CD8-positive, alpha-beta memory T cell (primary cell): Measurements from ENCODE around the gene TCIRG1. TPM values are rescaled to one million over a fixed set of nuclear protein-coding genes. Genes with fewer than 3 reads are reported as not detected.
A peak's percentile ranks its signal among the peaks of the same experiment; 100 is the strongest.

ENCODE experiments used
- CTCF ChIA-PET: fragments of 350-600 bp; sonication (Branson Sonifier 250); formaldehyde crosslinking; loops from one replicate; lab custom pipeline; 2021; ENCODE audit warnings: antibody characterized with exemption; lab: Charles Lee
- POLR2A ChIA-PET: fragments of 350-600 bp; sonication (Branson Sonifier 250); formaldehyde crosslinking; loops from one replicate; lab custom pipeline; 2021; ENCODE audit warnings: antibody characterized with exemption; lab: Charles Lee
- DNase-seq, 5 donors: peaks; one replicate each; pipeline versions ENCODE4 v3.0.0 to v3.0.0-alpha.2; 2020 to 2022; ENCODE audit warnings: mixed read lengths in 1 of 5
- H3K27ac ChIP-seq: one replicate; pipeline ENCODE4 v1.7.0; 2013; ENCODE audit warnings: low read depth, mild to moderate bottlenecking, low read length, moderate library complexity
- H3K27me3 ChIP-seq: 2 replicates; pipeline ENCODE4 v1.7.0; 2013; ENCODE audit warnings: low read length, mild to moderate bottlenecking; ENCODE audit not compliant: insufficient read depth, poor library complexity, severe bottlenecking
- H3K36me3 ChIP-seq: 2 replicates; pipeline ENCODE4 v1.7.0; 2013; ENCODE audit warnings: mild to moderate bottlenecking, low read length, moderate library complexity; ENCODE audit not compliant: insufficient read depth
- H3K4me1 ChIP-seq: 2 replicates; pipeline ENCODE4 v1.7.0; 2013; ENCODE audit warnings: mild to moderate bottlenecking, low read length, moderate library complexity; ENCODE audit not compliant: insufficient read depth
- H3K4me3 ChIP-seq: 2 replicates; pipeline ENCODE4 v1.7.0; 2013; ENCODE audit warnings: mild to moderate bottlenecking, low read length
- H3K9me3 ChIP-seq: 2 replicates; pipeline ENCODE4 v1.7.0; 2013; ENCODE audit warnings: mild to moderate bottlenecking, low read length
- H3K27ac Mint-ChIP-seq, 8 donors: one replicate each; pipeline ENCODE4 v1.8.0; 2020 to 2021; ENCODE audit warnings: mixed read lengths in 8 of 8, mild to moderate bottlenecking in 6 of 8, inconsistent platforms in 3 of 8, moderate library complexity in 3 of 8
- H3K27me3 Mint-ChIP-seq, 2 donors: one replicate each; pipeline ENCODE4 v1.8.0; 2020 to 2021; ENCODE audit warnings: mixed read lengths in 2 of 2, mild to moderate bottlenecking in 1 of 2, moderate library complexity in 1 of 2
- H3K36me3 Mint-ChIP-seq, 3 donors: one replicate each; pipeline ENCODE4 v1.8.0; 2020 to 2021; ENCODE audit warnings: mixed read lengths in 3 of 3, inconsistent platforms in 1 of 3, mild to moderate bottlenecking in 1 of 3
- H3K4me1 Mint-ChIP-seq, 3 donors: one replicate each; pipeline ENCODE4 v1.8.0; 2020 to 2021; ENCODE audit warnings: mixed read lengths in 3 of 3, inconsistent platforms in 1 of 3, mild to moderate bottlenecking in 1 of 3
- H3K4me3 Mint-ChIP-seq, 7 donors: one replicate each; pipeline ENCODE4 v1.8.0; 2020 to 2021; ENCODE audit warnings: mixed read lengths in 7 of 7, mild to moderate bottlenecking in 6 of 7, moderate library complexity in 4 of 7, inconsistent platforms in 2 of 7
- H3K9me3 Mint-ChIP-seq, 5 donors: one replicate each; pipeline ENCODE4 v1.8.0; 2020 to 2022; ENCODE audit warnings: mixed read lengths in 5 of 5, mild to moderate bottlenecking in 3 of 5, moderate library complexity in 2 of 5, inconsistent platforms in 1 of 5
- polyA plus RNA-seq: library from polyadenylated mRNA; unstranded; fragments of 300-500 nt; fragmentation: Illumina TruSeq; gene quantifications from one replicate; pipeline ENCODE4 v1.2.3, GENCODE V29; 2021
- total RNA-seq, 2 experiments: library from RNA; stranded (reverse); gene quantifications; one replicate each; pipeline ENCODE4 v1.2.3, GENCODE V29; 2021

The TCIRG1 gene
- total and polyA plus RNA-seq, 3 experiments from 2014 or later, result 48.1 to 126 (median 108) TPM

- Histone ChIP-seq H3K9me3 (no peaks in the 10 kb centered on the region), H3K4me3 (no peak overlapping the region), H3K4me1 (no peaks in the 10 kb centered on the region), H3K27ac (no peak overlapping the region), H3K36me3 (no peaks in the 10 kb centered on the region), H3K27me3 (no peaks in the 10 kb centered on the region)
- Mint-ChIP-seq H3K27me3 (peaks cover 2 to 4% of the 10 kb centered on the region in 2 donors), H3K4me3 (no peak overlapping the region), H3K27ac (peak overlapping the region in 2 of 8 donors; percentile 12 to 57), H3K36me3 (no peaks in the 10 kb centered on the region), H3K4me1 (peaks cover 0 to 4% (median 0%) of the 10 kb centered on the region in 3 donors), H3K9me3 (no peaks in the 10 kb centered on the region)
- no peak for DNase-seq
- ChIA-PET CTCF (no interaction called here), POLR2A (no interaction called here)
Observed at GRCh38 chr11:68014157-68014946, 24.5 kb upstream of the TCIRG1 start.

GRCh38 chr11:68014947-68015447 is 23.8 kb upstream of the TCIRG1 start:
- CTCF ChIA-PET, result no interaction called here

GRCh38 chr11:68015467-68015866 is 23.4 kb upstream of the TCIRG1 start:
- Mint-ChIP-seq H3K27ac (no peak overlapping the region), H3K9me3 (no peaks in the 10 kb centered on the region)
- CTCF ChIA-PET, result no interaction called here

More at GRCh38 chr11:68014947-68015447, 23.8 kb upstream of the TCIRG1 start:
- Histone ChIP-seq H3K4me1 (no peaks in the 10 kb centered on the region), H3K4me3 (no peak overlapping the region), H3K36me3 (no peaks in the 10 kb centered on the region), H3K27ac (no peak overlapping the region), H3K9me3 (no peaks in the 10 kb centered on the region), H3K27me3 (no peaks in the 10 kb centered on the region)
- Mint-ChIP-seq H3K27me3 (peaks cover 2 to 4% of the 10 kb centered on the region in 2 donors), H3K36me3 (no peaks in the 10 kb centered on the region), H3K4me1 (no peaks in the 10 kb centered on the region), H3K9me3 (no peaks in the 10 kb centered on the region), H3K27ac (no peak overlapping the region), H3K4me3 (no peak overlapping the region)
- POLR2A ChIA-PET, result no interaction called here
- DNase-seq, result no peak

GRCh38 chr11:68016161-68016903 is 22.5 kb upstream of the TCIRG1 start:
- Histone ChIP-seq H3K4me3 (no peak overlapping the region), H3K9me3 (no peaks in the 10 kb centered on the region), H3K27ac (no peak overlapping the region), H3K36me3 (no peaks in the 10 kb centered on the region), H3K4me1 (no peaks in the 10 kb centered on the region), H3K27me3 (no peaks in the 10 kb centered on the region)
- POLR2A ChIA-PET, result no interaction called here
- no peaks in the 10 kb centered on the region for H3K9me3 Mint-ChIP-seq
- DNase-seq, result no peak
- H3K4me1 Mint-ChIP-seq, result no peaks in the 10 kb centered on the region
- H3K36me3 Mint-ChIP-seq, result no peaks in the 10 kb centered on the region
- no peak overlapping the region for H3K4me3 Mint-ChIP-seq
- no peak overlapping the region for H3K27ac Mint-ChIP-seq
- CTCF ChIA-PET, result no interaction called here
- peaks cover 2% of the 10 kb centered on the region in 2 donors for H3K27me3 Mint-ChIP-seq

More at GRCh38 chr11:68015467-68015866, 23.4 kb upstream of the TCIRG1 start:
- no peak for DNase-seq
- Histone ChIP-seq H3K4me1 (no peaks in the 10 kb centered on the region), H3K27ac (no peak overlapping the region), H3K4me3 (no peak overlapping the region), H3K36me3 (no peaks in the 10 kb centered on the region), H3K27me3 (no peaks in the 10 kb centered on the region), H3K9me3 (no peaks in the 10 kb centered on the region)
- POLR2A ChIA-PET, result no interaction called here
- Mint-ChIP-seq H3K4me3 (no peak overlapping the region), H3K4me1 (no peaks in the 10 kb centered on the region), H3K27me3 (peaks cover 2 to 4% of the 10 kb centered on the region in 2 donors), H3K36me3 (no peaks in the 10 kb centered on the region)

DNA sequence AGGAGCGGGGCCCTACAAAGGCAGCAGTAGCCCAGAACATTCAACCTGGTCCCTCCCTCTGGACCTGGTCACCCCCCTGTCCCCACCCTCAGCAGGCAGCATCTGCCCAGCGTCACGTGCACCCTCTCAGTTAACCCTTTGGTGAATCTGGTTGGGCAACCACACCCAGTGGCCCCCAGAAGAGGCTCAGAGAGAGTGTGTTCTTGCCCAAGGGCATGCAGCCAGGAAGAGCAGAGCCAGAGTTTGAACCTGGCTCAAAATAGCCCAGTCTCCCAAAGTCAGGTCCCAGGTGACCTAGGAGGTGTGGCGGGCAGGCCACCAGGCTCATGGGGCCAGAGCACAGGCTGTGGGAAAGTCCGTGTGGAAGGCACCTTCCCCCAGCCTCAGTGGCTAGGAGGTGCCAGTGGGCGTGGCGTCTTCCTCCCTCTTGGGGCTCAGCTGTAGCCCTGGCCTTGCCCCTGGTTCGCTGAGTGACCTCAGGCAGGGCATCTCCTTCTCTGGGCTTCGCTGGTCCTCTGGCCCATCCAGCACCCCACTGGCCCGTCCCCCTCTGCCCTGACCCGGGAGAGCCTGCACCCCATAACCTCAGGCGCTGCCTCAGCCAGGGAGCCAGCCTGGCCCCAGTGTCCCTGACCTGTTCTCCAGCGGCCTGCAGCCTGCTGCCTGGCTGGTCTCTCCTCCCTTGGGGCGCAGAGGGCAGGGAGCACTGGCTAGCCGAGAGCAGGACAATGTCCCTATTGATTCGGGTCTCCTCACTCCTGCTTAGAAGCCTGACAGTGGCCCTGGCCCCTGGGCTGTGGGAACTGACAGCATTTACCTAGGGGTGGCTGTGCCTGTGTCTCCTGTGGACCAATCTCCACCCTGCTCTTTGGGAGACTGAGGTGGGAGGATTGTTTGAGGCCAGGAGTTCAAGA is 21.7 kb upstream of the TCIRG1 start:
- Histone ChIP-seq H3K9me3 (no peaks in the 10 kb centered on the region), H3K4me1 (no peaks in the 10 kb centered on the region), H3K4me3 (no peak overlapping the region), H3K27ac (no peak overlapping the region), H3K27me3 (no peaks in the 10 kb centered on the region), H3K36me3 (no peaks in the 10 kb centered on the region)
- peaks cover 0 to 2% of the 10 kb centered on the region in 2 donors for H3K27me3 Mint-ChIP-seq
- ChIA-PET CTCF (no interaction called here), POLR2A (no interaction called here)
- DNase-seq, result no peak
- no peak overlapping the region for H3K27ac Mint-ChIP-seq
- no peak overlapping the region for H3K4me3 Mint-ChIP-seq
- H3K9me3 Mint-ChIP-seq, result no peaks in the 10 kb centered on the region
- H3K4me1 Mint-ChIP-seq, result no peaks in the 10 kb centered on the region
- no peaks in the 10 kb centered on the region for H3K36me3 Mint-ChIP-seq

GRCh38 chr11:68017980-68018729 is 20.7 kb upstream of the TCIRG1 start:
- ChIA-PET POLR2A (no interaction called here), CTCF (no interaction called here)
- no peaks in the 10 kb centered on the region for H3K36me3 Mint-ChIP-seq
- H3K4me3 Mint-ChIP-seq, result no peak overlapping the region
- Histone ChIP-seq H3K4me1 (no peaks in the 10 kb centered on the region), H3K27ac (no peak overlapping the region), H3K4me3 (no peak overlapping the region), H3K27me3 (no peaks in the 10 kb centered on the region), H3K9me3 (no peaks in the 10 kb centered on the region), H3K36me3 (no peaks in the 10 kb centered on the region)
- no peak for DNase-seq
- H3K4me1 Mint-ChIP-seq, result no peaks in the 10 kb centered on the region
- H3K27ac Mint-ChIP-seq, result peak overlapping the region in 1 of 8 donors; percentile 32
- no peaks in the 10 kb centered on the region for H3K9me3 Mint-ChIP-seq
- H3K27me3 Mint-ChIP-seq, result peaks cover 0 to 2% of the 10 kb centered on the region in 2 donors

- ChIA-PET POLR2A (no interaction called here), CTCF (no interaction called here)
- Mint-ChIP-seq H3K36me3 (no peaks in the 10 kb centered on the region), H3K4me1 (no peaks in the 10 kb centered on the region), H3K9me3 (no peaks in the 10 kb centered on the region), H3K27ac (peak overlapping the region in 1 of 8 donors; percentile 50), H3K27me3 (peaks cover 0 to 2% of the 10 kb centered on the region in 2 donors), H3K4me3 (no peak overlapping the region)
- DNase-seq, result no peak
- no peaks in the 10 kb centered on the region for H3K36me3 ChIP-seq
- H3K9me3 ChIP-seq, result no peaks in the 10 kb centered on the region
- no peak overlapping the region for H3K27ac ChIP-seq
- H3K4me1 ChIP-seq, result no peaks in the 10 kb centered on the region
- no peak overlapping the region for H3K4me3 ChIP-seq
- no peaks in the 10 kb centered on the region for H3K27me3 ChIP-seq
Observed at GRCh38 chr11:68018730-68019190, 20.1 kb upstream of the TCIRG1 start.
